HG02981 (cell line): Measurements from ENCODE around the gene TULP3.

ENCODE experiments used
- ATAC-seq: cut with Tn5 transposase; IDR thresholded peaks from one replicate; pipeline ENCODE4 v1.9.1; 2021; ENCODE audit warnings: mild to moderate bottlenecking, moderate library complexity; ENCODE audit not compliant: unreplicated experiment

The TULP3 gene

GRCh38 chr12:2925322-2925995 lies 34.8 kb downstream of the TULP3 start:
- ATAC-seq = no peak

DNA sequence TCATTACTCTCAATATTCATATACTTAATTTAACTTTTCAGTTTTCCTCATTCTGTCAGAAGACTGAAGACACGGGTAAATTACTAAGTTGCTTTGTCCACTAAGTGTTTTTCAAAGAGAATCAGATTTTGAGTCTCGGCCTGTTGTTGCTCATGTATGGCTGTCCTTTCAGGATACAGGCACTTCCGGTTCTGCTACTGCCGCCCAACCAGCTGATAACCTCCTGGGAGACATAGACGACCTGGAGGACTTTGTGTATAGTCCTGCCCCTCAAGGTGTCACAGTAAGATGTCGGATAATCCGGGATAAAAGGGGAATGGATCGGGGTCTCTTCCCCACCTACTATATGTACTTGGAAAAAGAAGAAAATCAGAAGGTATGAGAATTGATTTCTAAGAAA lies 40.2 kb downstream of the TULP3 start:
- ATAC-seq = no peak

GRCh38 chr12:2933586-2933985 lies 42.9 kb downstream of the TULP3 start:
- ATAC-seq = no peak

DNA sequence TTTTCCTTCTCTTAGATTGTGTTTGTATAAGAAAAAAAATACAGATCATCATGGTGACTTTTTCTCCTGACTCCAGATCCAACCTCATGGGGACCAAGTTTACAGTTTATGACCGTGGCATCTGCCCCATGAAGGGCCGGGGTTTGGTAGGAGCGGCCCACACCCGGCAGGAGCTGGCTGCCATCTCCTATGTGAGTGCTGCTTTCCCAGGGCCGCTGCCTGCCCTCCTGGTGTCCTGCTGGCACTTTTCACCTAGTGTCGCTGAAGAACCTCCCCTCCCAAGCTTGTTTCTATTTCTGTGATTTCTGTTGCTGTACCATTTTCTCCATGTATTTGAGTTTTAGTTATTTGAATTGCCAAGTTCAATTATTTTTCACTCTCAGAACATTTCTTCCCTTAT lies 43.7 kb downstream of the TULP3 start:
- no peak for ATAC-seq

DNA sequence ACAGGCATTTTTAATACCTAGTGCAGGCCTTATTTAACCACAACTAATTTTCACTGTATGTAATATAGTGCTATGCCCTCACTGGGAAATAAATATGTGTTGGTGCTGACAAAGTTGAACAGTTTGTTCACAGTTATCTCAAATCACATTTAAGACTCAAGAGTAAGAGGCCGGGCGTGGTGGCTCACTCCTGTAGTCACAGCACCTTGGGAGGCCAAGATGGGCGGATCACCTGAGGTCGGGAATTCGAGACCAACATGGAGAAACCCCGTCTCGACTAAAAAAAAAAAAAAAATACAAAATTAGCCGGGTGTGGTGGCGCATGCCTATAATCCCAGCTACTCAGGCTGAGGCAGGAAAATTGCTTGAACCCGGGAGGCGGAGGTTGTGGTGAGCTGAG lies 45.6 kb downstream of the TULP3 start:
- ATAC-seq = no peak

DNA sequence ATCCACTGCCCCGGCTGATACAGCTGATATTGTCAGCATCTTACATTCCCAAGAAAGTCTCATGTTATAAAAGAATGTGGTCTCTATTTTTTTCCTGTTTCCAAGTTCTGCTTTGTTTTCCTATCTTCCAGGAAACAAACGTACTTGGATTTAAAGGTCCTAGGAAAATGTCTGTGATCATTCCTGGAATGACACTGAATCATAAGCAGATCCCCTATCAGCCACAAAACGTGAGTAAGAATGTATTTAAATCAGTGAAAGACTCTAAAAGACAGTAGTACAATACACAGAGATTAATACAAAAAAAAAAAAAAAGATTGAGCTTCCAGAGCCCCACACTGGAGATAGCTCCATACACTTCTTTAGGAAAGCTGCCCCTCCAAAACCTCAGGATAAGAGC lies 46.8 kb downstream of the TULP3 start:
- no peak for ATAC-seq

DNA sequence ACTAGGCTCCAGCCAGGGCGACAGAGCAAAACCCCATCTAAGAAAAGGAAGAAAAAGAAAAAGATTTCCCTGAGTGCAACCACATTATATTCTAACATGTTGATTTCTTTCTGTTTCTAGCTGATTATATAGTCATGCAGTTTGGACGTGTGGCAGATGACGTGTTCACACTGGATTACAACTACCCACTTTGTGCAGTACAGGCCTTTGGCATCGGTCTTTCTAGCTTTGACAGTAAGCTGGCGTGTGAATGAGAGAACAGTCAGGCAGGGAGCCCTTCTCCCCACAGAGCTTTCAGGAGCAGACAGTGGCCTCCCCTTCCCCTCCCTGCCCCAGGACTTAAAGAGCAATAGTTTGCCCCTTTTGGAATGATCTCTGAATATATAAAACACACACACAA lies 48.5 kb downstream of the TULP3 start:
- ATAC-seq = no peak

GRCh38 chr12:2940564-2940963 lies 49.9 kb downstream of the TULP3 start:
- ATAC-seq = no peak

GRCh38 chr12:2941524-2941923 lies 50.8 kb downstream of the TULP3 start:
- ATAC-seq = no peak

GRCh38 chr12:2944401-2945047 lies 53.8 kb downstream of the TULP3 start:
- ATAC-seq = peak; percentile 50

DNA sequence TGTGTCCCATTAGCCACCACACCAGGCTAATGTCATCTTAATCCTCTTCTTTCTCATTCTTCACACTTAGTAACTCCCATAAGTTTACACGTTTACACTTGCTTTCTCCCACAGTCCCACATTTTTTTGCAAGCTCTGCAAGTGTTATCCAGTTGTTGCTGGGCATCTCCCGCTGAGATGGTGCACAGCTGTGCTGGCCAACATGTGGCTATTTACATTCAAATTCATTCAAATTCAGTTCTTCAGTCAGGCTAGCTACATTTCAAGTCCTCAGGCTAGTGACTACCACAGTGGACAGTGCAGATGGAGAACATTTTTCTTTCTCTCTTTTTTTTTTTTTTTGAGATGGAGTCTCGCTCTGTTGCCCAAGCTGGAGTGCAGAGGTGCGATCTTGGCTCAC lies 58.7 kb downstream of the TULP3 start:
- no peak for ATAC-seq

DNA sequence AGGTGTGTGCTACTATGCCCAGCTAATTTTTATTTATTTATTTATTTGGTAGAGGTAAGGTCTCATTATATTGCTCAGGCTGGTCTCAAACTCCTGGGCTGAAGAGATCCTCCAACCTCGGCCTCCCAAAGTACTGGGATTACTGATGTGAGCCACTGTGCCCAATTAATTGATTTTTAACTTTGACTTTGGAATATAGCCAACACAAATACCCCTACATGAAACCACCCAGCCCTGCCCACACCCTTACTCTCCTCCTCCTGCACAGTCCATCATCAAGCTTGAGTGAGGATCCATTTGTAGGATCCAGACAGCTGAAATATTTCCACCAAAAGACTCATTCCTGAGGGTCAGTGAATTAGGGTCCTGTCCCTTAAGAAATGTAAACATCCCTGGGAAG lies 65.2 kb downstream of the TULP3 start:
- ATAC-seq = no peak

DNA sequence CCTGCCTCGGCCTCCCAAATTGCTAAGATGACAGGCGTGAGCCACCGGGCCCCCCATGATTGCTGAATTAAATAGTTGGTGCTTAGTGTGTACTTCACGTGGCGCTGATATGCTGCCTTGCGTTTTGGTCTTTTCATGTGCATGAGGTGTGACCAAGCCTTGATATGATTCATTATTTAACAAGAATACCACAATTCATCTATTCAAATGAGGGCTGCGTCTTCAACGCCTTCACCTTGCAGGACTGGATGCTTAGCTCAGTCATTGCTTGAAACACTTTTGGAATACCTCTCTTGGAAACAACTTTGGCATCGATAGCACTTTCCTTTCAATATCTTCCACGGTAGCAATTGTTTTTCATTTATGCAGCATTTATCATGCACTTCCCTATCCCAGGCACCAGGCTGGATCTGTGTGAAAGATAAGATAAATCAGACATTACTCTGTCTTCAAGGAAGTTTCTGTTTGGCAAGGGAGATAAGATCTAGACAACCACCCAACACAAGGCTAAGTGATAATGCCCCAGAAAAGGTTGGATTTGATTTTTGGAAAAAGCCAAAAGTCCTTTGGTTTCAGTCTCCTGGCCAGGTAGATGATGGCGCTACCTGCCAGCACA lies 67.2 kb downstream of the TULP3 start:
- ATAC-seq = no peak

DNA sequence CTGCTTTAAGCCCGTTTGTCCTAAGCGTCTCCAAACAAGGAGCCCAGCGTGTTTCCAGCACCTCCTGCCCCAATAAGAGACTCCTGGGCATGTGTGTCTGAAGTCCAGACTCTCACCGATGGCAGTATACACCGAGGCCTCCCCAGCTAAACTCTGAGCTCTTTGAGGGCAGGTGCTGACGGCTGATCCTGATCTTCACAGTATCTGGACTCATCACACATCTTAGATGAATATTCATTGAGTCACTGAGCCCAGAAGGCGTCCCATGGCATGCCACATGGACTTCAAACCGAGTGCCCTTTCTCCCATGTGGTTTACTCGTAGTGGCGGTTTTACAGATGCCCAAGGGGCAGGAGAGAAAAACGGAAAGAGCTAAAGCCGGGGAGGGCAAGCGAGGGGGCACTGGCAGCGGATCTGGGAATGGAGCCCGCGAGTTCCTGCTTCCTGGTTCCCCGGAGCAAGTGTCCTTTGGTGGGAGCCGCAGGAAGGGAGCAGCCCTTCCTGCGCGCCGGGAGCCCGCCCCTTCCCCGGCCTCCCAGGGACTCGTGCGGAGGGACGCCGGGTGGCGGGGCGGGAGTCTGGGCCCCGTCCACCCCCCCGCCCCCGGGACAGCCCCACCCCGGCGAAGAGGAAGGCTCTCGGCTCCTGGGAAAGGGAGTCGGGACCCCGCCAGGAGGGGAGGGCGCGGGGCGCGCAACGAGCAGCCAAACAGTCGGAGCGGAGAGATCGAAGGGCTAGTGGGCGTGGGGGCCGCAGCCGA lies 67.9 kb downstream of the TULP3 start:
- no peak for ATAC-seq

DNA sequence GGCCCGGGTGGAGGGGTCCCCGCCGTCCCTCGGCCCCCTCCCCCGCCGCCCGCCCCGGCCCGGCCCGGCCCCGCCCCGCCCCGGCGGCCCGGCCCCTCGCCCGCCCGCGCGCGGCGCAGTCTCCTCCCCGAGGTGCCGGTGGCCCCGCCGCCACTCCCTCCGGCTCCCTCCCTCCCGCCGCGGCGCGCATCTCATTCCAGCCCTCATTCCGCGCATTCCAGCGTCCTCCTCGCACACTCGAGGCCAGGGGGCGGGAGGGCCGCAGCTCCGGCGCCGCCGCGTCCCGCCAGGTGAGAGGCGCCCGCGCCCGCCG lies 68.5 kb downstream of the TULP3 start, which contains the start of gene TEAD4:
TSS of gene TEAD4 (plus strand) at position 206 of the 313 bp plus-strand sequence.
- no peak for ATAC-seq

DNA sequence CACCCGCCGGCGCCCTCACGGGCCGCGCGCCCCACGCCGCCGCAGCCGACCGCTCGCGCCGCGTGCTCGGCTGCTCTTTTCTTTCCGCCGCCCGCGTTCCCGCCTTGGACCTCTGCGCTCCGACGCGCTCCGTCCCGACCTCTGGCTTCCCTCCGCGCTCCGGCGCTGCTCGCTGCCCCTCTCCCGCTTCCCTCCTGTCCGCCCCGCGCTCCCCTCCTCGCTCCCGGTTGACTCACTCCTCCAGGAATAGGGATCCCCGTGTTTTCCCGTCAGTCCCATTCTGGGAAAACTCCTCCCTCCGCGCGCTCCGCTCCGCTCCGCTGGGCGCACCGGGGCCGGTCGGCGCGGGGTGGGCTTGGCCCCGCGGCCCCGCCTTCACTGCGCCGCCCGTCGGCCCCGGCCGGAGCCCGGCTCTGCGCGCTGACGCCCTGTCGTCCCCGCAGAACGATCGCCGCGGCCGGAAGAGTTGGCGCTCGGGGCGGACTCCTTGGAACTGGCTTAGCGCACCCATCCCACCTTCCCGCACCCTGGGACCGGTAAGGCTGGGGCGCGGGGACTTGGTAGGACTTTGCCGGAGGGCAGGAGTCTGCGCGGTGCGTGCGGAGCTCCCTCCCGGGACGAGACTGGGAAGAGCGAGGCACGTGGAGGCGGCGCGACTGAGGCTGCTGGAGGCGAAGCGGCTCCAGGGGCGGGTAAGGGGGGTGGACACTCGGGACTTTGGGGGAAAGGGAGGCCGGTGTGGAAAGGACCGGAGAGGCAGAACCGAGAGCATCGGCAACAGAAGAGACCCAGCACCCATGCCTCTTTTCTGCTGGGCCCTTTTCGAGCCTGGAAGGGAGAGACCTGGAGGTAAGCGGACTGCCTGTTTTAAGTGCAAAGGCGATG lies 69.1 kb downstream of the TULP3 start:
- no peak for ATAC-seq

DNA sequence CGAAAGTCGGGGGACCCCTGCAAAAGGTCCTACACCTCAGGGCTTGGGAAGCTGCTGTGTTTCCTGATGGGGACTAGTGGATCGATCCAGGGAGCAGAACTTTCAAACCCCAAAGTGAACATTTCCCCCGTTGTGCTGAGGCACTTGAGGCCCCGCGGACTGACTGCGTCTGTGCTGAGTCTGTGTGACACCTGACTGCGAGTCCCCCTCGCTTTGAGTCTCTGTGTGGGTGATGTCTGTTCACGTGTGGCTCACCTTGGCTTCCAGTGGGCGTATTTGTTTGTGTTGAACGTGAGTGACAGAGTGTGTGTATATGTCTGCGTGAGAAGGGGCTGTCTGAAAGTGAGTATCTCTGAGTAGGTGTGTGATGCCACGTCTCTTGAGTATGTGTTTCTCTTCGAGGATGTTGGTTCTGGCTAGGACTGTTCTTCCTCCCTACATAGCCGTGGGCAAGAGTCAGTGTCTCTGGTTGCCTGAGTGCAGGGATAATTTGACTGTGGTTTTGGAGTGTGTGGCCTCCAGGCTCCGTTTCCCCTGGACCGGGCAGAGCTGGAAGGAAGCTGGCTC lies 69.8 kb downstream of the TULP3 start:
- ATAC-seq = no peak

GRCh38 chr12:2960996-2961616 lies 70.4 kb downstream of the TULP3 start:
- ATAC-seq = no peak

DNA sequence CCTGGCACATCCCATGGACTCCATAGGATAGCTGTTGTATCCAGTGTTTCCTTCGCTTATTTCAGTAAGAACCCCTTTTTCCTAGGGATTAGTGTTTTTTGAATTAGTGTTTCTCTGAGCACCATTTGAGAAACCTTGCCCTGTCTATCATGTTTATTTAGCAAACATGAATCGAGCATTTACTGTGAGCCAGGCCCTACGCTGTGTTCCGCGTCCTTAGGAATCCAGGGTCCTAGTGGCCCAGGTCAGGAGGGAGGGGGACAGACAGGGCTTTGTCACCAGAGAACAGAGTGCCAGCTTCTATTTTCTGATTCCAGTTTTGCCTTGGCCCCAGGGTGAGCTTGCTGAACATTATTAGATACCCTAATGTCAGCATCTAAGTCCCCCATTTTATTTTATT lies 71.0 kb downstream of the TULP3 start:
- ATAC-seq = no peak

DNA sequence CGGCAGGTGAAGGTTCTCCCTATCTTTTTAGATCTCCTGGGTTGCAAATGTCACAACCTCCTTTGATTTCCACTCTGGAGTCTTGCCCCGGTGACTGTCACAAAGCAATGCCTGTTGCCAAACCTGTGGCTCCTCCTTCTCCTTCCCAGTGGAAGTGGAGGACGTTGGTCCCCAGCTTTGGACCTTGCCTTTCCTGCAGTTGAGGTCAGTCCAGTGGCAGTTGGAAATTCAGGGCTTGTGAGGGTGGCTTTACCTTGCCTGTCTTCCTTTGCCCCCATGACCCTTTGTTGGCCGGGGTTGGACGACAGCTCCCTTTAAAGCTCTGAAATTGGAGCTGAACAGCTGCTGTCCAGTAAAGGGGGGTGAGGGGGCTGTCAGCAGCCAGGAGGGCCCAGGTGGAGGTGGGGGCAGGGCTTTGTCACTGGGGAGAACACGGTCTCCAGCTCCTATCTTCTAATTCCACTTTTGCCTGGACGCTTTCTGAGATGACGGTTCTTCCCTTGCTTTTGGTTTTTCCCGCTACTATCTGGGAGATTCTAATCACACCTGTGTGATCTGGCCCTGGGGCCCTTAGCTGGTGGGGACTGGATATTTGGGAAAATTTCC lies 72.6 kb downstream of the TULP3 start:
- ATAC-seq = no peak
